Activated naive CD4-positive, alpha-beta T cell treated with anti-CD3 and anti-CD28 coated beads for 36 hours (primary cell): ENCODE data around the gene SLC28A1. TPM values are rescaled to one million over a fixed set of nuclear protein-coding genes. Genes with fewer than 3 reads are reported as not detected.

ENCODE experiments used
- CTCF ChIA-PET: fragments of 350-600 bp; sonication (Branson Sonifier 250); formaldehyde crosslinking; loops from one replicate; lab custom pipeline; 2021; ENCODE audit warnings: antibody characterized with exemption; lab: Charles Lee
- DNase-seq: peaks from one replicate; pipeline ENCODE4 v3.0.0-alpha.2; 2020
- H3K27ac Mint-ChIP-seq: one replicate; pipeline ENCODE4 v1.8.0; 2021; ENCODE audit warnings: mild to moderate bottlenecking, mixed read lengths
- H3K27me3 Mint-ChIP-seq: one replicate; pipeline ENCODE4 v1.8.0; 2021; ENCODE audit warnings: low read depth, mixed read lengths
- H3K36me3 Mint-ChIP-seq: one replicate; pipeline ENCODE4 v1.8.0; 2021; ENCODE audit warnings: low read depth, mixed read lengths
- H3K4me1 Mint-ChIP-seq: one replicate; pipeline ENCODE4 v1.8.0; 2021; ENCODE audit warnings: low read depth, mixed read lengths
- H3K4me3 Mint-ChIP-seq: one replicate; pipeline ENCODE4 v1.8.0; 2021; ENCODE audit warnings: mild to moderate bottlenecking, moderate library complexity, mixed read lengths
- H3K9me3 Mint-ChIP-seq: one replicate; pipeline ENCODE4 v1.8.0; 2021; ENCODE audit warnings: mixed read lengths
- intact Hi-C: fragments of 100-400 bp; cut with micrococcal nuclease; formaldehyde crosslinking; loops from one replicate; pipeline ENCODE4 v1.15.1; 2023
- total RNA-seq, 2 experiments: library from RNA; stranded (reverse); gene quantifications; one replicate each; pipeline ENCODE4 v1.2.3, GENCODE V29; 2021

Gene SLC28A1
- total RNA-seq, 2 experiments from 2014 or later = not detected

DNA sequence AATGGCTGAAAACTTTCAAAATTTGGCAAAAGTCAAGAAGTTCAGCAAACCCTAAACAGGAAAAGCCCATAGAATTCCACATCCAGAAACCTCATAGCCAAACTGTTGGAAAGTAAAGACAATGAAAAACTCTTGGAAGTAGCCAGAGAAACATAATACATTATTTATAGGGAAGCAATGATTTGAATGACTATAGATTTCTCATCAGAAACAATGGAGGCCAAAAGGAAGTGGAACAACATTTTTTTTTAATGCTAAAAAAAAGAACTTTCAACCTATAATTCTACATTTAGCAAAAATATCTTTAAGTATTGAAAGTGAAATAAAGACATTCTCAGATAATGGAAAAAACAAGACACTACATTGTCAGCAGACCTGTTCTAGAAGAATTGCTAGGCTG is 37.1 kb upstream of the SLC28A1 start:
- Mint-ChIP-seq H3K27ac (no peak overlapping the region), H3K9me3 (peaks cover 13% of the 10 kb centered on the region), H3K27me3 (no peaks in the 10 kb centered on the region), H3K36me3 (peaks cover 3% of the 10 kb centered on the region), H3K4me3 (no peak overlapping the region), H3K4me1 (no peaks in the 10 kb centered on the region)
- DNase-seq = no peak
- intact Hi-C loops = no loop called here
- CTCF ChIA-PET = no interaction called here

DNA sequence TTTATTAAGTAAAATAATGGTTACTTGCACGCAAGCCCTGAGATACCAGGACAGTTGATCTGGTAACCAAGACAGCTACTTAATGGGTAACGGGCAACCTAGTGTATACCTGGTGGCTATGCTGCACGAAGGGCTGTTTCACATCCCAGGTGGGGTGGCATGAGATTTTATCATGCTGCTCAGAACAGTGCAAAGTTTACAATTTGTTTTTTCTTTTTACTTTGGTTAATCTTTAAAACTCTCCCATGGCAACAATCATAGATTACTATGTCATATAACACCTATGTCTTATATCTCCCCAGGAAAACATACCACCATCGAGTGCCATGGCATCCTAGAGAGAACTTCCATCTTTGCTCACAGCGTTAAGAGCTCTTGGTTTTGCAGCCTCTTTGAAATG is 32.2 kb upstream of the SLC28A1 start:
- no peak overlapping the region for H3K4me3 Mint-ChIP-seq
- DNase-seq = no peak
- CTCF ChIA-PET = no interaction called here
- intact Hi-C loops = no loop called here
- H3K27ac Mint-ChIP-seq = no peak overlapping the region
- no peaks in the 10 kb centered on the region for H3K36me3 Mint-ChIP-seq
- H3K4me1 Mint-ChIP-seq = no peaks in the 10 kb centered on the region
- no peaks in the 10 kb centered on the region for H3K27me3 Mint-ChIP-seq
- H3K9me3 Mint-ChIP-seq = peaks cover 4% of the 10 kb centered on the region

GRCh38 chr15:84855136-84855535 is 29.3 kb upstream of the SLC28A1 start:
- H3K9me3 Mint-ChIP-seq = no peaks in the 10 kb centered on the region
- H3K4me1 Mint-ChIP-seq = no peaks in the 10 kb centered on the region
- no peaks in the 10 kb centered on the region for H3K27me3 Mint-ChIP-seq
- intact Hi-C loops = no loop called here
- H3K36me3 Mint-ChIP-seq = no peaks in the 10 kb centered on the region
- CTCF ChIA-PET = interaction anchor here (1.9 kb wide), 1 partner anchor 9 kb away, joined by 5 read pairs; no protein-coding TSS in a partner anchor
- no peak for DNase-seq
- no peak overlapping the region for H3K27ac Mint-ChIP-seq
- H3K4me3 Mint-ChIP-seq = no peak overlapping the region

DNA sequence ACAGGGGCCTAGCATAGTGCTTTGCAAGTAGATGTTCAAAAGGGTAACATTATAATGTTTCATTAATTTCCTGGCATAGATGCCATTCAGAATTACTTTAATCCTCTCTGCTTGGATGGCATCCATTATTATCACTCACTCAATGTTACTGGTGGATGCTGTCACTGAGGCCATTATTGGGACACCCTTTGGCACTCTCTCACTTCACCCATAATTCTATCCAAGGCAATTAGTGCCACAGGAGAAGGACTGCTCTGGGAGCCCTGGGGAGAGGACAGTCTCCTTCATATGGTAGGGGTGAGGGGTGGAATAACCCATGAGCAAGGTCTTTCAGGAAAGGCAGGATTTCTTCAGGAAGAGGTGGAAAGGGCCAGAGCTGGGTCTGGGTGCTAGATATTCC is 28.7 kb upstream of the SLC28A1 start:
- no peaks in the 10 kb centered on the region for H3K4me1 Mint-ChIP-seq
- H3K27ac Mint-ChIP-seq = no peak overlapping the region
- H3K36me3 Mint-ChIP-seq = no peaks in the 10 kb centered on the region
- CTCF ChIA-PET = interaction anchor here (1.9 kb wide), 1 partner anchor 10 kb away, joined by 5 read pairs; no protein-coding TSS in a partner anchor
- intact Hi-C loops = no loop called here
- no peak overlapping the region for H3K4me3 Mint-ChIP-seq
- no peaks in the 10 kb centered on the region for H3K9me3 Mint-ChIP-seq
- no peaks in the 10 kb centered on the region for H3K27me3 Mint-ChIP-seq
- no peak for DNase-seq

- no peak overlapping the region for H3K27ac Mint-ChIP-seq
- no peaks in the 10 kb centered on the region for H3K9me3 Mint-ChIP-seq
Observed at GRCh38 chr15:84856731-84857417, 27.6 kb upstream of the SLC28A1 start.

DNA sequence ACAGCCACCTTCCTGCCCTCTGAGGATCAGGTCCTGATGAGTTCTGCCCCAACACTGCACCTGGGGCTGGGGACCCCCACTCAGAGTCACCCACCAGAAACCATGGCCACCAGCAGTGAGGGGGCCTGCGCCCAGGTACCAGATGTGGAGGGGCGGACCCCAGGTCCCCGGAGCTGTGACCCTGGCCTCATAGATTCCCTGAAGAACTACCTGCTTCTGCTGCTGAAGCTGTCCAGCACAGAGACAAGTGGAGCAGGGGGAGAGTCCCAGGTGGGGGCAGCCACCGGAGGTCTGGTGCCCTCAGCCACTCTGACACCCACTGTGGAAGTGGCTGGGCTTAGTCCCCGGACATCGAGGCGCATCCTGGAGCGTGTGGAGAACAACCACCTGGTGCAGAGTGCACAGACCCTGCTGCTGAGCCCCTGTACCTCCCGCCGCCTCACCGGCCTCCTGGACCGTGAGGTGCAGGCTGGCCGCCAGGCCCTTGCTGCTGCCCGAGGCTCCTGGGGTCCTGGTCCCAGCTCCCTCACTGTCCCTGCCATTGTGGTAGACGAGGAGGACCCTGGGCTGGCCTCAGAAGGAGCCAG is 27.0 kb upstream of the SLC28A1 start:
- Mint-ChIP-seq H3K27me3 (no peaks in the 10 kb centered on the region), H3K36me3 (no peaks in the 10 kb centered on the region), H3K4me3 (no peak overlapping the region), H3K27ac (no peak overlapping the region), H3K9me3 (no peaks in the 10 kb centered on the region), H3K4me1 (no peaks in the 10 kb centered on the region)
- DNase-seq = no peak
- CTCF ChIA-PET = no interaction called here
- intact Hi-C loops = no loop called here

More at GRCh38 chr15:84856731-84857417, 27.6 kb upstream of the SLC28A1 start:
- intact Hi-C loops = no loop called here
- Mint-ChIP-seq H3K4me3 (no peak overlapping the region), H3K27me3 (no peaks in the 10 kb centered on the region), H3K36me3 (no peaks in the 10 kb centered on the region), H3K4me1 (no peaks in the 10 kb centered on the region)
- CTCF ChIA-PET = interaction anchor here (1.9 kb wide), 1 partner anchor 11 kb away, joined by 5 read pairs; no protein-coding TSS in a partner anchor
- no peak for DNase-seq

GRCh38 chr15:84858231-84858630 is 26.2 kb upstream of the SLC28A1 start:
- no peak for DNase-seq
- intact Hi-C loops = no loop called here
- H3K36me3 Mint-ChIP-seq = no peaks in the 10 kb centered on the region
- no peak overlapping the region for H3K4me3 Mint-ChIP-seq
- H3K27me3 Mint-ChIP-seq = no peaks in the 10 kb centered on the region
- H3K27ac Mint-ChIP-seq = no peak overlapping the region
- no peaks in the 10 kb centered on the region for H3K4me1 Mint-ChIP-seq
- no peaks in the 10 kb centered on the region for H3K9me3 Mint-ChIP-seq
- CTCF ChIA-PET = no interaction called here

DNA sequence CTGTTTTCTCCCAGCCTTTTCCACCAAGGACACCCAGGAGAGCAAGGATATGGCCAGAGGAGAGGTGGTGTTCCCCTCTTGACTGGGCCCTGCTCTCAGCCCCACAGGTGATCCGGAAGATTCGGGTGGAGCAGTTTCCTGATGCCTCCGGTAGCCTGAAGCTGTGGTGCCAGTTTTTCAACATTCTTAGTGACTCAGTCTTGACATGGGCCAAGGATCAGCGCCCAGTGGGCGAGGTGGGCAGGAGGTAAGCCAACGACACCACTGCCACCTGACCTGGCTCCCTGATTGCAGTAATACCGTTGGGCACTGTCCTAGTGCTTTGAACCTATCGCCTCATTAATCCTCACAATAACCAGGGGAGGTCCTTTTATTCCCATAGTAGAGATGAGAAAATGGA is 25.3 kb upstream of the SLC28A1 start:
- Mint-ChIP-seq H3K27me3 (no peaks in the 10 kb centered on the region), H3K9me3 (no peaks in the 10 kb centered on the region), H3K4me1 (no peaks in the 10 kb centered on the region), H3K36me3 (no peaks in the 10 kb centered on the region), H3K27ac (no peak overlapping the region), H3K4me3 (no peak overlapping the region)
- no peak for DNase-seq
- intact Hi-C loops = no loop called here
- CTCF ChIA-PET = no interaction called here

- no peaks in the 10 kb centered on the region for H3K9me3 Mint-ChIP-seq
- no peak for DNase-seq
- H3K36me3 Mint-ChIP-seq = no peaks in the 10 kb centered on the region
- intact Hi-C loops = loop anchor here (5.0 kb wide), 1 partner anchor 53 kb away; no protein-coding TSS in a partner anchor
- no peak overlapping the region for H3K27ac Mint-ChIP-seq
- H3K4me1 Mint-ChIP-seq = no peaks in the 10 kb centered on the region
- CTCF ChIA-PET = no interaction called here
- no peaks in the 10 kb centered on the region for H3K27me3 Mint-ChIP-seq
- H3K4me3 Mint-ChIP-seq = no peak overlapping the region
Observed at GRCh38 chr15:84859651-84860050, 24.8 kb upstream of the SLC28A1 start.

GRCh38 chr15:84861781-84862180 is 22.7 kb upstream of the SLC28A1 start:
- Mint-ChIP-seq H3K27me3 (no peaks in the 10 kb centered on the region), H3K4me3 (no peak overlapping the region), H3K4me1 (no peaks in the 10 kb centered on the region), H3K9me3 (no peaks in the 10 kb centered on the region), H3K36me3 (no peaks in the 10 kb centered on the region), H3K27ac (no peak overlapping the region)
- intact Hi-C loops = loop anchor here (5.0 kb wide), 1 partner anchor 51 kb away; no protein-coding TSS in a partner anchor
- DNase-seq = no peak
- CTCF ChIA-PET = no interaction called here

GRCh38 chr15:84862214-84862975 is 22.1 kb upstream of the SLC28A1 start:
- Mint-ChIP-seq H3K4me1 (no peaks in the 10 kb centered on the region), H3K36me3 (no peaks in the 10 kb centered on the region), H3K4me3 (no peak overlapping the region), H3K27me3 (no peaks in the 10 kb centered on the region), H3K27ac (no peak overlapping the region), H3K9me3 (no peaks in the 10 kb centered on the region)
- DNase-seq = no peak
- intact Hi-C loops = loop anchor here (5.0 kb wide), 1 partner anchor 50 kb away; no protein-coding TSS in a partner anchor
- CTCF ChIA-PET = no interaction called here
